ENCODE results near the gene HJV.
A peak's percentile ranks its signal among the peaks of the same experiment; 100 is the strongest.

HJV gene

GRCh38 chr1:145983206-145983675, 38.3 kb downstream of the HJV start:
- Histone ChIP-seq H3F3A (ENCODE audit: low read depth) (peaks cover 9% of the 10 kb centered on the region; the same call in 1 of the 2 replicates), H3K9ac (ENCODE audit: low read depth, low read length, poor library complexity, severe bottlenecking) (no peak overlapping the region), H3K36me3 (ENCODE audit: insufficient read depth, low read length) (no peaks in the 10 kb centered on the region), H4K20me1 (ENCODE audit: insufficient read depth, low read length, poor library complexity, severe bottlenecking) (no peaks in the 10 kb centered on the region), H3K9me2 (replicated peaks; ENCODE audit: low read depth, low read length) (no peaks in the 10 kb centered on the region), H2AFZ (ENCODE audit: low read length) (peak overlapping the region; percentile 31; the same call in 1 of the 2 replicates), H3K4me2 (ENCODE audit: low read depth, low read length, poor library complexity, severe bottlenecking) (no peak overlapping the region), H3K4me3 (ENCODE audit: low read length, poor library complexity, severe bottlenecking) (no peak overlapping the region), H3K9me3 (ENCODE audit: insufficient read depth, low read depth, low read length) (no peaks in the 10 kb centered on the region), H3K27me3 (ENCODE audit: insufficient read depth, low read length, poor library complexity, severe bottlenecking) (no peaks in the 10 kb centered on the region), H3K4me1 (ENCODE audit: insufficient read depth, low read length, poor library complexity, severe bottlenecking) (peaks cover 61% of the 10 kb centered on the region), H3K79me2 (ENCODE audit: insufficient read depth, low read length) (no peaks in the 10 kb centered on the region)
- TF ChIP-seq CTCF (conservative IDR thresholded peaks at IDR 0.05; ENCODE audit: low read length) (no peak), EZH2phosphoT487 (IDR thresholded peaks at IDR 0.05; ENCODE audit: borderline replicate concordance) (no peak)

GRCh38 chr1:145982010-145982723, 39.4 kb downstream of the HJV start:
- no peaks in the 10 kb centered on the region for H3K79me2 ChIP-seq (ENCODE audit: insufficient read depth, low read length)
- H3K4me1 ChIP-seq (ENCODE audit: insufficient read depth, low read length, poor library complexity, severe bottlenecking), result peaks cover 71% of the 10 kb centered on the region
- H3K9me2 ChIP-seq (replicated peaks; ENCODE audit: low read depth, low read length), result no peaks in the 10 kb centered on the region
- TF ChIP-seq EZH2phosphoT487 (IDR thresholded peaks at IDR 0.05; ENCODE audit: borderline replicate concordance) (no peak), CTCF (conservative IDR thresholded peaks at IDR 0.05; ENCODE audit: low read length) (no peak)
- no peak overlapping the region for H3K9ac ChIP-seq (ENCODE audit: low read depth, low read length, poor library complexity, severe bottlenecking)
- H3K4me2 ChIP-seq (ENCODE audit: low read depth, low read length, poor library complexity, severe bottlenecking), result no peak overlapping the region
- no peak overlapping the region for H2AFZ ChIP-seq (ENCODE audit: low read length)
- H3K9me3 ChIP-seq (ENCODE audit: insufficient read depth, low read depth, low read length), result no peaks in the 10 kb centered on the region
- peaks cover 9% of the 10 kb centered on the region; the same call in 1 of the 2 replicates for H3F3A ChIP-seq (ENCODE audit: low read depth)
- no peak overlapping the region for H3K4me3 ChIP-seq (ENCODE audit: low read length, poor library complexity, severe bottlenecking)
- no peaks in the 10 kb centered on the region for H3K36me3 ChIP-seq (ENCODE audit: insufficient read depth, low read length)
- no peaks in the 10 kb centered on the region for H3K27me3 ChIP-seq (ENCODE audit: insufficient read depth, low read length, poor library complexity, severe bottlenecking)
- no peaks in the 10 kb centered on the region for H4K20me1 ChIP-seq (ENCODE audit: insufficient read depth, low read length, poor library complexity, severe bottlenecking)

GRCh38 chr1:145980457-145980994, 41.0 kb downstream of the HJV start:
- Histone ChIP-seq H3K9me3 (ENCODE audit: insufficient read depth, low read depth, low read length) (no peaks in the 10 kb centered on the region), H3K4me3 (ENCODE audit: low read length, poor library complexity, severe bottlenecking) (peak overlapping the region; percentile 70), H3K9me2 (replicated peaks; ENCODE audit: low read depth, low read length) (no peaks in the 10 kb centered on the region), H3K79me2 (ENCODE audit: insufficient read depth, low read length) (no peaks in the 10 kb centered on the region), H3F3A (ENCODE audit: low read depth) (peaks cover 9% of the 10 kb centered on the region; the same call in 1 of the 2 replicates), H3K36me3 (ENCODE audit: insufficient read depth, low read length) (no peaks in the 10 kb centered on the region), H2AFZ (ENCODE audit: low read length) (no peak overlapping the region), H3K4me1 (ENCODE audit: insufficient read depth, low read length, poor library complexity, severe bottlenecking) (peaks cover 73% of the 10 kb centered on the region), H3K27me3 (ENCODE audit: insufficient read depth, low read length, poor library complexity, severe bottlenecking) (no peaks in the 10 kb centered on the region), H4K20me1 (ENCODE audit: insufficient read depth, low read length, poor library complexity, severe bottlenecking) (no peaks in the 10 kb centered on the region), H3K9ac (ENCODE audit: low read depth, low read length, poor library complexity, severe bottlenecking) (peak overlapping the region; percentile 79), H3K4me2 (ENCODE audit: low read depth, low read length, poor library complexity, severe bottlenecking) (peak overlapping the region; percentile 87)
- no peak for TF ChIP-seq EZH2phosphoT487 (IDR thresholded peaks at IDR 0.05; ENCODE audit: borderline replicate concordance)
- TF ChIP-seq CTCF (conservative IDR thresholded peaks at IDR 0.05; ENCODE audit: low read length), result no peak
